ENCODE results near the gene BTNL8.

DNA sequence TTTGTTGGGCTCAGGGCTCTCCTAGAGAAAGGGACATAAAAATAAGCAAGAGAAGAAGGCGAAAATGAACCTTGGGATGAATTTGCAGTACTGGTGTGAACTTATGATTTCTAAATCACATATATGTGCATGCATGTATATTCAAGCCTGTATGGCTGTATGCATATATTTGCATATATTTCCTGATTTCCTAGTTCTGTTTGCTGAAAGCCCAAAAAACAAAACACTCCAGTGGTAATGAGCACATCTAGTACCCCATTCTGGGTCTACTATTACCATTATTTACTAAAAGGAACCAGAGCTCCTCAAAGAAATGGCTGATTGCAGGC is 45.1 kb upstream of the BTNL8 start:
- TF ChIP-seq EZH2phosphoT487 (IDR thresholded peaks at IDR 0.05; ENCODE audit: insufficient read depth, low read depth) (no peak), EZH2 (IDR thresholded peaks at IDR 0.05; ENCODE audit: insufficient read depth, poor library complexity, severe bottlenecking) (no peak)
